NAMALWA (cell line): ENCODE data around the gene RPS6KB2.
A peak's percentile ranks its signal among the peaks of the same experiment; 100 is the strongest.

ENCODE experiments used
- DNase-seq: peaks from one replicate; pipeline ENCODE4 v3.0.0-alpha.2; 2015; ENCODE audit warnings: low spot score

Gene RPS6KB2

DNA sequence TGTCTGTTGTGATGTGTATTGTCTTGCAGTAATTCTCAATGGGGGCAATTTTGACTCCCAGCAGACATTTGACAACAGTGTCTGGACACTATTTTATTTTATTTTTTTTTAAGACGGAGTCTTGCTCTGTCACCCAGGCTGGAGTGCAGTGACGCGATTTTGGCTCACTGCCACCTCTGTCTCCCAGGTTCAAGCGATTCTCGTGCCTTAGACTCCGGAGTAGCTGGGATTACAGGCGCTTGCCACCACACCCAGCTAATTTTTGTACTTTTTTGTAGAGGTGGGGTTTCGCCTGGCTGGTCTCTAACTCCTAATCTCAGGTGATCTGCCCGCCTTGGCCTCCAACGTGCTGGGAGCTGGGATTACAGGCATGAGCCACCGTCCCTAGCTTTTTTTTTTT lies 1.4 kb downstream of the RPS6KB2 start:
- no peak for DNase-seq

DNA sequence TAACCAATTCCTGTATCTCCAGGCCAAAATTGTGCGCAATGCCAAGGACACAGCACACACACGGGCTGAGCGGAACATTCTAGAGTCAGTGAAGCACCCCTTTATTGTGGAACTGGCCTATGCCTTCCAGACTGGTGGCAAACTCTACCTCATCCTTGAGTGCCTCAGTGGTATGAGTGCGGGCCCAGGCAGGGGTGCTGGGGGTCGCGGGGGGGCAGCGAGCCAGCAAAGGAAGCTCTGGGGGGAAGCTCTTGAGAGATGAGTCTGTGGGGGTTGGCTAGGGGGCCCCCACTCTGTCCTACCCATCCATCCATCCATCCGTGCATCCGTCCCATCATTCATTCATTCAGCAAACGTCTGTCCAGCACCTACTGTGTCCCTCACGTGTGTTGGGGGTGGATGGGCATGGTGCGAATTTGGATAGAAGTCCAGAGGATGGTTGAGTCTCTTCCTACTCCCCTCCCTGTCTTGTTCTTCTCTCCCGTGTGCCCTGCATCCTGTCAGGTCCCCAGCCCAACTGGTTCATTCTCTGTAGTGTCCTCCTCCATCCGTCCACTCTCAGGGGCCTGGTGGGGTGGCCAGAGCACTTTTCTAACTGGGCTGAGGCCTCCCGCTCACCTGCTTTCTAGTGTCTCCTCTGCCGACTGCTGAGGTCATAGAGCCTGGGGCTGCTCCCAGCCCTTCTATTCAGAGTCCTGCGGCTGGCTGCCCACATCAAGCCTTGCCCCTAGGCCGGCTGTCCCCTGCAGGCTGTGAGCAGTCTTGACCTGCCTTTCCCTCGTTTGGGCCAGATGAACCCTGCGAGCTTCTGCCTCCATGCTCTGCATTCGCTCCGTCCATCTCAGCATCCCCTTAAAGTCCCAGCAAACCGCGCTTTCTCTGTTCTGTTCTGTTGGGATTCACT lies 3.3 kb downstream of the RPS6KB2 start:
- DNase-seq = no peak

DNA sequence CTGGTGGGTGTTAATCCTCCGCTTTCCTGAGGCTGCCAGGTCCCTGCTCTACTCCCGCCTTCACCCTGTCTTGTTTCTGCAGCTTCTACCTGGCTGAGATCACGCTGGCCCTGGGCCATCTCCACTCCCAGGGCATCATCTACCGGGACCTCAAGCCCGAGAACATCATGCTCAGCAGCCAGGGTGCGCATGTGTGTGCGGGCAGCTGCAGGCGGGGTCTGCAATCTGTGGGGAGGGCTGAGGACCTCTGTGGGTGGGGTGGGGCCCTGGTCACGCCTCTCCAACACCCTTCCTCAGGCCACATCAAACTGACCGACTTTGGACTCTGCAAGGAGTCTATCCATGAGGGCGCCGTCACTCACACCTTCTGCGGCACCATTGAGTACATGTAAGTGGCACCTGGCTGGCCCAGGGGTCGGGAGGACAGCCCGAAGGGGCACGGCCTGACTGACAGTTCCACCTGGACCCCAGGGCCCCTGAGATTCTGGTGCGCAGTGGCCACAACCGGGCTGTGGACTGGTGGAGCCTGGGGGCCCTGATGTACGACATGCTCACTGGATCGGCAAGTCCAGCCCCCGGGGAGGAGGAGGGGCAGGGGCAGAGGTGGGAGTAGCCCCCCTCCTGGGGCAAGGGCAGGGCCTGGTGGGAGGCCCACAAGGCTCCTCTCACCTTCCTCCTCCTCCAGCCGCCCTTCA lies 4.5 kb downstream of the RPS6KB2 start:
- DNase-seq = no peak

DNA sequence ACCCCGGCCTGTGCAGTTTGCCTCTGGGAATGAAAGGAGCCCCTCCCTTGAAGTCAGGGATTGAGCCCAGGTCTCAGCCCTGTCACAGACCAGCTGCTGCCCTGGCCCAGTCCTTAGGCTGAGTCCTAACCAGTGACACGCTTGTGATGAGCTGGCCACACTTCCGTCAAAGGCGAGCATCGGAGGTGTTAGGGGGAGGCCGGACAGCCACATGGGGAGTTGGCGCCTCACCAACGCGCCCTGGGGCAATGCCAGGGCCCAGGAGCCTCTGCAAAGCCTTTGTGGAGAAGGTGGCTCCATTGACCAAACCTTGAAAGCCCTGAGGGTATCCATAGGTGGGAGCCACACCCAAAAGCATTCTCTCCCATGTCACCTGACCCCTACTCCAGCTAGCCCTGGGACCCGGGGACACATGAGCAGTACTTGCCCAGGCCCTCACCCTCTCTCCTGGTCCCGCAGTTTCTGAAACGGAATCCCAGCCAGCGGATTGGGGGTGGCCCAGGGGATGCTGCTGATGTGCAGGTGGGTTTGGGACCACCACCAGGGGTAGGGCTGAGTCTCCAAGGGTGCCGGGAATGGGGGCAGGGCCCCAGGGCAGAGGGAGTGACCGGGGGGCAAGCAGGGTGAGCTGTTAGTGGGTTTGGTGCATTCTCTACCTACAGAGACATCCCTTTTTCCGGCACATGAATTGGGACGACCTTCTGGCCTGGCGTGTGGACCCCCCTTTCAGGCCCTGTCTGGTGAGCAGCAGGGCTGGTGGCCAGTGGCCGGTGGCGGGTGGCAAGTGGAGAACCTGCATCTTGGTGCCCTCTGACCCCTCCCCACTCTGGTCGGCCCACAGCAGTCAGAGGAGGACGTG lies 5.5 kb downstream of the RPS6KB2 start:
- DNase-seq = no peak

DNA sequence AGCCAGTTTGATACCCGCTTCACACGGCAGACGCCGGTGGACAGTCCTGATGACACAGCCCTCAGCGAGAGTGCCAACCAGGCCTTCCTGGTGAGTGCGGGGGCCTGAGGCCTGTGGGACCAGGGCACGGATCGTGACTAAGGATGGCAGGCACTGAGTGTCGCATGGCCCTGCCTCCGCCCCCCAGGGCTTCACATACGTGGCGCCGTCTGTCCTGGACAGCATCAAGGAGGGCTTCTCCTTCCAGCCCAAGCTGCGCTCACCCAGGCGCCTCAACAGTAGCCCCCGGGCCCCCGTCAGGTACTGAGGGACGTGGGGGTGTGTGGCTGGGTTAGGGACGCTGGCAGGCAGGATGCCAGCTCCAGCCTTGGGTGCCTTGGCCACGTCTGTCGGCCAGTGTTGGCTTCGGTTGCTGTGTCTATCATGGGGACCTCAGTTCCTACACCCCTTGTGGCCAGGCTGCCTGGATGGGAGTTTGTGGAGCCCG lies 6.1 kb downstream of the RPS6KB2 start:
- no peak for DNase-seq

DNA sequence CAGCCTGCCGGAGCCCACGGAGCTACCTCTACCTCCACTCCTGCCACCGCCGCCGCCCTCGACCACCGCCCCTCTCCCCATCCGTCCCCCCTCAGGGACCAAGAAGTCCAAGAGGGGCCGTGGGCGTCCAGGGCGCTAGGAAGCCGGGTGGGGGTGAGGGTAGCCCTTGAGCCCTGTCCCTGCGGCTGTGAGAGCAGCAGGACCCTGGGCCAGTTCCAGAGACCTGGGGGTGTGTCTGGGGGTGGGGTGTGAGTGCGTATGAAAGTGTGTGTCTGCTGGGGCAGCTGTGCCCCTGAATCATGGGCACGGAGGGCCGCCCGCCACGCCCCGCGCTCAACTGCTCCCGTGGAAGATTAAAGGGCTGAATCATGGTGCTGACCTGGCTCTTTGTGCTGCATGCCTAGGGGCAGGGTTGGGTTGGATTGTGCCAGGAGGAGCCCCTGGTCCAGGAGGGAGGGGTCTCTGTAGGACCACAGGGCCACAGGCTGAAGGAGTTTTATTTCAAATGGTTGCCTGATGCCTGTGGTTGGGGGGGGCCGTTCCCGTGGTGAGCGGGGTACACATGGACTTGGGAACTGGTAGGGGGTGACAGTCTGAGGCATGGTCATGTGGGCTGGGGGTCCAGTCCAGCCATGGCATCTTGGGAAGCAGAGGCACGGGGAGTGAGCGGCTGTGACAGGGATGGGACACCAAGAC lies 6.9 kb downstream of the RPS6KB2 start:
- DNase-seq = no peak

DNA sequence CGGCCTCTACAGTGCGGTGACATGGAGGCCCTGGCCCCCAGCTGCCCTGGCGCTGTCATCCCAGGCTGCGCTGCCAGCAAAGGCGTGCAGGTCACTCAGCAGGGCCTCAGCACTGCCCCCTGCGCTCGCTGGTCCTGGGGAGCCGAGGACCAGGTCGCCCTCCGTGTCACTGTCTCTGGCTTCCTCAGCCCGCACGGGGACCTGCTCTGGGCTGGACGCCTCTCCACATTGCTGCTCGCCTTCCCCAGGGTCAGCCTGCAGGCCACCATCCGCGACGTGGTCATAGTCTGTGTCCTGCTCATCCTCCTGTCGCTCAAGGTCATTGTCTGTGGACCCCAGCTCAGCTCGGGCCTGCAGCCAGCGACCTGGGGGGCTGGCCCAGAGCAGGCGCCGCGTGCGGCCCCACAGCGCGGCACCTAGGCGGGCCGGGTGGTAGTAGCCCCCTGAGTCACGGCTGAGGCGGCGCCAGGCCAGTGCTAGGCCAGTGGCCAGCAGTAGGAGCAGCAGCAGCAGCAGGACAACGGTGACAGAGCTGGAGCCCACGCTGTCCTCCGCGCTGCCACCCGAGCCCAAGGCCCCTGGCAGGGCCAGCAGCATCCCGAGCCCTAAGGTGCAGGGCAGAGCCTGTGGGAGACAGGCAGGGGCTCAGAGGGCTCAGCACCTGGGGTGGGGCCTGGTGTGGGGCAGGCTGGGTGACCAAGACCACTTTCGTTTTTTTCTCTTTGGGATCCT lies 7.6 kb downstream of the RPS6KB2 start:
- DNase-seq = no peak

DNA sequence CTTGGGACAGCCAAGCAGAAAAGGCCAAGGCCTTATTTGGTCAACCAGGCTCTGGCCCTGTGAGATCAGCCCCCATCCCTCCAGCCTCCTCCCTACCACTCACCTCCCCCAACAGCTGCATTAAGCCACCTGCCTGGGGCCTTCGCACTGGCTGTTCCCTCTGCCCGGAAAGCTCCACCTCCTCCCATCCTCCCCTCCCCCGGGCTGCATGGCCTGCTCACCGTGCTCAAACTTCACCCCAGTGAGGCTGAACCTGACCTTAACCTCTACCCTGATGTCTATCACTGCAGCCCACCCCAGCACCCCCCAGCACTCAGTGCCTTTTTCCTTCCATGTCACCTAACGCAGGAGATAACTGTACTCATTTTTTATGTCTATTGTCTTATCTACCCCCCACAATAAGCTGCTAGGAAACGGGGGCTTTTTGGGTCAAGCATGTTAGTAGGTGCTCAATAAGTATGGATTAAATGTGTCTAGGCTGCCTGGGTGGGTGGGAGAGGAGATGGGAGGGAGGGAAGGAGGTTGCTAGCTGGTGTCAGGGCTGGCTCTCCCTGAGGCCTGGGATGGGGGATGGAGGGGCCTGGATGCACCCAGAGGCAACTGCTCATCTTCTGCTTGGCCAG lies 8.3 kb downstream of the RPS6KB2 start:
- DNase-seq = peak; percentile 73

DNA sequence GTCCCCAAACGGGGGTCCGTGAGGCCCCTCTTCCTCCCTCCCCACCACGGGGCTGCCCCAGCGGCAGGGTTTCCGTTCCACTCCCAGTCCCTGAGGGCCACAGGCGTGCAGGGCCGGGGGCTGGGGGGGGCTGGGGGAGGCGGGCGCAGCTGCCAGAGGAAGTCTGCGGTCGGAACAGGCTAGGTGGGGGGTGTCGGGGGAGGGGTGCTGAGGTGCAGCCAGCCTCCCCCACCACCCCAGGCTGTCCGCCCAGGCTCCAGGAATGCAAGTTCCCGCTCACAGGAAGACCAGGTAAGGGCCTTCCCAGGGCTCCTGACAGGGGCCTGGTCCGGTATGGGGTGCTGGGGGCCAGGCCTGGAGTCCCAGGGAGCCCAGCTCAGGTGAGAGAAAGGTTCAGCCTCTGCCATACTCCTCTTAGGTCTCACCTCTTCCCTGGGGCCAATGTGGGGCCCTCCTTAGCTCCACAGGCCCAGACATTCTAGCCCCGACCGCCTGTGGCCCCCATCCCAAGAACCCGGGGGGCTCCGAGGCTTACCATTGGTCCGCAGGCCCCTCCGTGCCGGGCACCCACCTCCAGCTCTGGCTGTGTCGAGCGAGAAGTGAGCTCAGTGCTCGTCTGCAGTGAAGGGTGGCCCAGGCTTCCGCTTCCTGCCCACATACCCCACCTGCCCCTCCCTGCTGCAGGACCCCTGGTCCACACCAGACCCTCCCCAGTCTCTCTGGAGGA lies 9.0 kb downstream of the RPS6KB2 start, which contains the start of gene PTPRCAP:
Gene PTPRCAP, minus strand, starts transcription at position 601 of the 727 bp plus-strand sequence. Its CDS starts 63 bp downstream, at position 538.
- peak; percentile 66 for DNase-seq

DNA sequence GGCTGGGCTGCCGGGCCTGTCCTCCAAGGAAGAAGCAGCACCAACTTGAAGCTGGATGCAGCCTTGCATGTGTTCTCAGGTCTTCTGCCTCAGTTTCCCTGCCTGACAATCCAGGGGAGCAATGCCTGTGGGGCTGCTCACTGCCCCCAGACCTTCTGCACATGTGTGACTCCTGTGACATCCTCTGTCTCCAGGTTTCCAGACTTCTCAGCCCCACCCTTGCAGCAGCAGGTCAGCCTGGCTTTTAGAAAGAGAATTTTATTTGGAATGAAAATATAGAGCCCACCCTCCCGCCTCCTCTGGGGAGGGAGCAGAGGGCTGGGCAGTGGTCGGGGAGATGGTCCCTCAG lies 9.5 kb downstream of the RPS6KB2 start:
- no peak for DNase-seq

DNA sequence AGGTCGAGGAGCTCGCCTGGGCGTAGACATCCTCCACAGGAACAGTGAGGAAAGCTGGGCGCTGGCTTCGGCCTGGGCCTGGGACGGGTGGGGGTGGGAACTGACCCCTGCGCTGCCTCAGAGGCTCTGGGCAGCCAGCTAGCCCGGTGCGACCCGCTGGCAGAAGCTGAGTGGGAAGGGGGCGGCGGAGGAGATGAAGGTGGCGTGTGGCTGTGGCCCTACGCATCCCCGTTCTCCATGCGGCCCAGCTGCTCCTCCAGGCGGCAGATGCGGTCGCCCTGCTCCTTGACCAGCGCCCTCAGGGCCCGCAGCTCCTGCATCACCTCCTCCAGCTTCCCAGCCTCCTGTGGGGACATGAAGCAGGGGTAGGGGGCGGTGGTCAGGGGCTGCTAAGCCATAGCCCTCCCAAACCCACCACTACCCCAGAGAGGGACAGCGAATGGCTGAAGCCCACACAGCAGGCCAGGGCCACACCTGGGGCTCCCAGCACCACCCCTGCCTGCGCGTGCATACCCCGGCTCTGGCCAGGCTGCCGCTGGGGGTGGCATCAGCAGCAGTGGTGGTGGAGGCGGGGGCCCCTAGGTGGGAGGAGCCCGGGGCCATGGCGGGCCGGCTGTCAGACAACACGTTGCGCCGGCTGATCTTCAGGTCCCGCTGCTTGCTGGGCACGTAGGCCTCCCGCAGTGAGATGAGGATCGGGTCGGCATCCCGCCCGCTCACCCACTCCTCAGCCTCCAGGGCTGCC lies 10.0 kb downstream of the RPS6KB2 start:
- no peak for DNase-seq

DNA sequence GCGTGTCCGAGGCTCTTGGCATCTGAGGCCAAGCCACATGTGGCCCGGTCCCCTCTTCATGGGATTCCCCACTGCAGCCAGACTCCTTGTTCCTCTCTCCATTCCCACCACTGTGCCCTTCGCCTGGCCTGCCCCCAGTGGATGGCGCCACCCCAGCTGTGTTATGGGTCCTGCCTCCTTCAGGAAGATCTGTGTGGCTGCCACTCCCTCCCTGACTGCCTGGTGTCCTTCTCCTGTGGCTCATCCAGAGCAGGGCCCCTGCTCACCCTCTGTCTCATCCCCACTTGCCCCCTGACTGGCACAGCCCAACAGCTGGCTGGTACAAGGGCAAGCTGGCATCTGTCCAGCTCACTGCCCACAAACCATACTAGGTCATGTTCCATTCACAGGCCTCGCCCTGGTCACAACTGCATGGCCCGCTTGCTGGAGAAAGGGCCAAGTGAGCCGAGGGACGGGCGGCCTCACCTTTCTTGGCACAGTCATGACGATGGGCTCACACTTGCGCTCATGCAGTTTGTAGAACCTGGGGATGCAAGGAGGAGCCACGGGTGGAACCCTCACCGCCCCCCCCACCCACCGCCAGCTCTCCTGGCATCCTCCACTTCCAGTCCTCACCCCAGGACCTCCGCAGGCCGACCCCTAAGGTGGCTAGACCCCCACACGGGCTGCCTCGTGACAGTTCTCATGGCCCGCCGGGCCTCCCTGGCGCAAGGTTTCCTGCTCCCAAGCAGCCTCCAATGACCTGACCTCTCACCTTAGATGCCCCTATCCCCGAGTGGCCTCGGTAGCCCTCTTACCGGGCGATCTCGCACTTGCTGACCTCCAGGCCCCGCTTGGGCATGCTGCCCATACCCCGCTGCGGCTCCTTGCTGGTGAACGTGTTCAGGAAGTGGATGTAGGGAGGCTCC lies 11.3 kb downstream of the RPS6KB2 start:
- DNase-seq = no peak

DNA sequence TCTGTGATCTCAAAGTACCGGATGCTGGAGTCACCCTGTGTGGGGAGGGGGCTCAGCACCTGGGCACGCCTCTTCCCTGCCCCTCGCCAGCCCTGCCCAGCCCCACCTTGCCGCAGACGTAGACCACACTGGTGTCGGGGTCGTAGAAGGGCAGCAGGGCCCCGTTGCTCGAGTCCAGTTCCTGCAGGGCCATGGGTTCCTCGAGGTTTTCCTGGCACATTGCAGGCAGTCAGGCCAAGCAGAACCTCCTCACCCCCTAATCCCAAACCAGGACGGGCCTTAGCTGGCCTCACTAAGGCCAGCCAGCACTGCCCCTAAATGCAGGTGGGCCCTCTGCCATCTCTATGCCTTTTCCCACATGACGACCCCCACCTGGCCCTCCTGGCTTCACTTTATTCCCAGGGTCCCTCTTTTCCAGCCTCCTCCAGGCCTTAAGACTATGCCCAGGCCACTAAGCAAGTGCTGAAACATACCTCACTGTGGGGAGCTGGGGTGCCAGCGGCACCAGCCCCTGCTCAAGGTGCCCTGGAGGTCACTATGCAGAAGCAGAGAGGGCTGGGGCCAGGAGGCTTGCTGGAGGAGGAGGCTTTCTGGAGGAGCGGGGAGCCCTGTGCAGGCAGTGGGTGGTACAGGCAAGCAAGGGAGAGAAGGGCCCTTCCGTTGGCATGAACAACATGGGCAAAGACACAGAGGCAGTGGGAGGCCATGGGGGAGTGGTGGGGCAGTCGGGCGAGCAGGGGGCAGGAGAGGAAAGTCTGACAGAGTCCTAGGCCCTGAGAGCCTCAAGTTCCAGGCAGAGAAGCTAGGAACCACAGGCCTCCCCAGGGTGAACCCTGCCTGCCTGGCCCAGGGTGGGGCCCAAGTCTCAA lies 12.2 kb downstream of the RPS6KB2 start:
- no peak for DNase-seq

DNA sequence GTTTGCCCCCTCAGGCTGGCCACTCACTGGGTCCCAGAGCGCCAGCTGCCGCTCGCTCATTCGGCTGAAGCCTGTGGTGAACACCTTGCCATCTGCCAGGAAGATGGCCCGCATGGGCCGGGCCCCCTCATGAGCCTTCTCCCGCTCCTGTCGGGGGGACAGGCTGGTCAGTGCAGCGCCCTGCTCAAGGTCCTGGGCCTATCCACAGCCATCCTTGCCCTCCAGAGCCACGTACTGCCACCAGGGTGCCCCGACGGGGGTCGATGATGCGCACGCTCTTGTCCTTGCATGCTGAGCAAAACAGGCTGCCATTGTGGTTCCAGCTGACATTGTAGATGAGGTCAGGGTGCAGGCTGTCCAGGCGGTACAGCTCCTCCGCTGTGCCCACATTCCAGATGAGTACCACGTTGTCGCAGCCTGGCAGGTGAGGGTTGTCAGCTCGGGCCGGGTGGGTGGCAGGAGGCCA lies 12.8 kb downstream of the RPS6KB2 start:
- no peak for DNase-seq

DNA sequence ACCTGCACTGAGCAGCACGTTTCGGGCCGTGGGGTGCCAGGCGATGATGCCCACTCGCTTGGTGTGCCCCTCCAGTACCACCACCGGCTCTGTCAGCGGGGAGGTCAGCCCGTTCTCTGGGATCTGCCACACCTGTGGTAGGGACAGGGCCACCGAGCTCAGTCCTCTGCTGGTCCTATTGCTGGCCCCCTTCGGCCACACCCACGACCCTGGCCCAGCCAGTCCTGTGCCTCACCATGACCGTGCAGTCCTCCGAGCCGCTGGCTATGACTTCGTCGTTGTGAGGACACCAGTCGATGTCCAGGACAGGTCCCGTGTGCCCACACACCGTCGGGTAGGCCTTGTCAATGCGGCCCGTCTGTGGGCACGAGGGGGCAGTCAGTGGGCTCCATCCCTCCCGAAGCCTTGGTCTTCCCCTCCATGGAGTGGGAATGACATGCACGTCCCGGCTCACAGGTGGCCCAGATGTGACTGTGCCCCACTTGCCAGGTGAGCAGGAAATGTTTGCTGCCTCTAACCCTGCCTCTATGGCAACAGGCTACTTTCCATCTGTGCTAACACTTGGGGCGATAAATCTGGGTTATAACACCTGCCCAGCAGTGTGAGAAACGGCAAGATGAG lies 13.5 kb downstream of the RPS6KB2 start:
- peak; percentile 64 for DNase-seq
